ENCODE results near the gene RAPSN.

RAPSN gene

GRCh38 chr11:47408598-47409439 is 40.1 kb downstream of the RAPSN start:
- FAIRE-seq = no peak
- TF ChIP-seq, protein P1, sequence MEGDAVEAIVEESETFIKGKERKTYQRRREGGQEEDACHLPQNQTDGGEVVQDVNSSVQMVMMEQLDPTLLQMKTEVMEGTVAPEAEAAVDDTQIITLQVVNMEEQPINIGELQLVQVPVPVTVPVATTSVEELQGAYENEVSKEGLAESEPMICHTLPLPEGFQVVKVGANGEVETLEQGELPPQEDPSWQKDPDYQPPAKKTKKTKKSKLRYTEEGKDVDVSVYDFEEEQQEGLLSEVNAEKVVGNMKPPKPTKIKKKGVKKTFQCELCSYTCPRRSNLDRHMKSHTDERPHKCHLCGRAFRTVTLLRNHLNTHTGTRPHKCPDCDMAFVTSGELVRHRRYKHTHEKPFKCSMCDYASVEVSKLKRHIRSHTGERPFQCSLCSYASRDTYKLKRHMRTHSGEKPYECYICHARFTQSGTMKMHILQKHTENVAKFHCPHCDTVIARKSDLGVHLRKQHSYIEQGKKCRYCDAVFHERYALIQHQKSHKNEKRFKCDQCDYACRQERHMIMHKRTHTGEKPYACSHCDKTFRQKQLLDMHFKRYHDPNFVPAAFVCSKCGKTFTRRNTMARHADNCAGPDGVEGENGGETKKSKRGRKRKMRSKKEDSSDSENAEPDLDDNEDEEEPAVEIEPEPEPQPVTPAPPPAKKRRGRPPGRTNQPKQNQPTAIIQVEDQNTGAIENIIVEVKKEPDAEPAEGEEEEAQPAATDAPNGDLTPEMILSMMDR (IDR thresholded peaks at IDR 0.05; ENCODE audit: insufficient read depth, missing control alignments) = no peak
- DNase-seq (ENCODE audit: insufficient read length, low spot score) = no peak

- FAIRE-seq (no peak), DNase-seq (ENCODE audit: insufficient read length, low spot score) (peak; percentile 96)
Measured at GRCh38 chr11:47407746-47408590, 41.0 kb downstream of the RAPSN start, which contains the start of gene SLC39A13. TSS of gene SLC39A13 (plus strand) at chr11:47408590. CDS start at chr11:47410095, 1,505 bp downstream.

GRCh38 chr11:47406896-47407745 is 41.8 kb downstream of the RAPSN start:
- TF ChIP-seq, protein P1 (IDR thresholded peaks at IDR 0.05; ENCODE audit: insufficient read depth, missing control alignments) = no peak
- DNase-seq (ENCODE audit: insufficient read length, low spot score) (no peak), FAIRE-seq (no peak)

More at GRCh38 chr11:47407746-47408590, 41.0 kb downstream of the RAPSN start, which contains the start of gene SLC39A13:
- TF ChIP-seq, protein P1 (IDR thresholded peaks at IDR 0.05; ENCODE audit: insufficient read depth, missing control alignments) = peak; percentile 71

DNA sequence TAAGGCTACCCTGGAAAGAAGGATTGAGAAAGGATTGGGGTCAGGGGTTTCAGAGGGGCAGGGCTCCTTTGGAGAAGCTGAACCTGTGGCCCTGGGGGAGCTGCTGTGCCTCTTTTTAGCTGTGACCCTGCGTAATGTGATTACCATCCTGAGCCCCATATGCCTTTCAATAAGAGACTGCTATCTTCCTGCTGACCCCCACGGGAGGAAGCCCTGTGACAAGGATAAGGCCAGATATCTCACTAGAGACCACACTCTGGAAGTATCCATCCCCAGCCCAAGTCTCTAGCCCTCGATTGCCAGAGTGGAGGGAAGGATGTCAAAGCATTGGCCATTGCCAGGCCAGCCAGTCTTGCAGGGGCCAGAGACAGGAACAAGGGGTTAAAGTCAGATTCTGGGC is 45.4 kb downstream of the RAPSN start:
- no peak for FAIRE-seq
- TF ChIP-seq, protein P1 (IDR thresholded peaks at IDR 0.05; ENCODE audit: insufficient read depth, missing control alignments) = no peak
- no peak for DNase-seq (ENCODE audit: insufficient read length, low spot score)

DNA sequence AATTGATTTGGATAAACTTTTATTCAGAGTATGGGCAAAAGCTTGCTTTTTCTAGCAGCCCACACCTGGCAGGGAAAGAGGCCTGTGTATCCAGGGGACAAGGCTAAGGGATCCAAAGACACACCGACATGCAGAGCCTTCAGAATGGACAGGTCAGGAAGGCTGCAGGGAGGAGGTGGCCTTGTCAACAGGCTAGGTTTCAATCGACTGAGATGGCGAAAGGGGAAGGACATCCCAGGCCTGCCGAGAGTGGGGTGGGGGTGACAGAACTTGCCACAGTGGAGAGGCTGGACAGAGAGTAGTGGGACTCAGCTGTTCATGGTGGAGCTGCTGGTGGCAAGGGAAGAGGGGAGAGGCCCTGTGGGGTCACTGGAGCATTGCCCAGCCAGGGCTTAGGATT is 45.8 kb downstream of the RAPSN start:
- TF ChIP-seq, protein P1 (IDR thresholded peaks at IDR 0.05; ENCODE audit: insufficient read depth, missing control alignments) = no peak
- FAIRE-seq = no peak
- no peak for DNase-seq (ENCODE audit: insufficient read length, low spot score)

- FAIRE-seq = no peak
- TF ChIP-seq, protein P1 (IDR thresholded peaks at IDR 0.05; ENCODE audit: insufficient read depth, missing control alignments) = no peak
- DNase-seq (ENCODE audit: insufficient read length, low spot score) = no peak
Measured at GRCh38 chr11:47400768-47401279, 48.1 kb downstream of the RAPSN start.

All from D721Med (cell line).